Measurements from ENCODE around the gene PEA15.

Gene PEA15

GRCh38 chr1:160205242-160206035 lies at the start of gene PEA15:
Gene PEA15, plus strand, starts transcription at chr1:160205384. Its CDS starts 6,161 bp downstream, at chr1:160211545.
- TF ChIP-seq CTCF (IDR thresholded peaks at IDR 0.05; ENCODE audit: low read depth, low read length, missing control alignments) = no peak
- no peak for DNase-seq (ENCODE audit: extremely low read depth, low read depth)
- H3K4me3 ChIP-seq (replicated peaks; ENCODE audit: low read depth, low read length) = peak within 1 kb of the TSS; percentile 93

- no peak overlapping the region for H3K4me3 ChIP-seq (replicated peaks; ENCODE audit: low read depth, low read length)
- no peak for DNase-seq (ENCODE audit: extremely low read depth, low read depth)
- TF ChIP-seq CTCF (IDR thresholded peaks at IDR 0.05; ENCODE audit: low read depth, low read length, missing control alignments) = no peak
Measured at GRCh38 chr1:160156361-160156760, 48.8 kb upstream of the PEA15 start.

GRCh38 chr1:160157174-160157573 lies 48.0 kb upstream of the PEA15 start:
- H3K4me3 ChIP-seq (replicated peaks; ENCODE audit: low read depth, low read length) = no peak overlapping the region
- no peak for DNase-seq (ENCODE audit: extremely low read depth, low read depth)
- TF ChIP-seq CTCF (IDR thresholded peaks at IDR 0.05; ENCODE audit: low read depth, low read length, missing control alignments) = no peak

- no peak for TF ChIP-seq CTCF (IDR thresholded peaks at IDR 0.05; ENCODE audit: low read depth, low read length, missing control alignments)
- H3K4me3 ChIP-seq (replicated peaks; ENCODE audit: low read depth, low read length) = no peak overlapping the region
- DNase-seq (ENCODE audit: extremely low read depth, low read depth) = no peak
Measured at GRCh38 chr1:160158031-160158430, 47.2 kb upstream of the PEA15 start.

GRCh38 chr1:160158534-160158933 lies 46.6 kb upstream of the PEA15 start:
- no peak for TF ChIP-seq CTCF (IDR thresholded peaks at IDR 0.05; ENCODE audit: low read depth, low read length, missing control alignments)
- DNase-seq (ENCODE audit: extremely low read depth, low read depth) = no peak
- no peak overlapping the region for H3K4me3 ChIP-seq (replicated peaks; ENCODE audit: low read depth, low read length)

GRCh38 chr1:160159846-160160245 lies 45.3 kb upstream of the PEA15 start:
- TF ChIP-seq CTCF (IDR thresholded peaks at IDR 0.05; ENCODE audit: low read depth, low read length, missing control alignments) = no peak
- no peak for DNase-seq (ENCODE audit: extremely low read depth, low read depth)
- H3K4me3 ChIP-seq (replicated peaks; ENCODE audit: low read depth, low read length) = no peak overlapping the region
